Upper lobe of left lung (tissue), 6 donors: ENCODE results near the gene ZNF341. TPM values are rescaled to one million over a fixed set of nuclear protein-coding genes. Genes with fewer than 3 reads are reported as not detected.

Source experiments
- ATAC-seq, 2 donors: fragments of 200-7000 bp; cut with Tn5 transposase; one replicate each; pipeline ENCODE4 v1.9.1; 2022; ENCODE audit warnings: mild to moderate bottlenecking in 2 of 2, moderate library complexity in 2 of 2; ENCODE audit not compliant: low FRiP score in 2 of 2
- DNase-seq, 2 donors: peaks; one replicate each; pipeline ENCODE4 v3.0.0-alpha.2; 2019 to 2020
- H3K27ac ChIP-seq, 4 donors: fragments of 200-600 bp; sonication (generic); one replicate each; pipeline ENCODE4 v1.5.1; 2016 to 2019
- H3K27me3 ChIP-seq, 4 donors: fragments of 200-600 bp; sonication (generic); one replicate each; pipeline ENCODE4 v1.5.1; 2017 to 2019
- H3K36me3 ChIP-seq, 4 donors: fragments of 200-600 bp; sonication (generic); one replicate each; pipeline ENCODE4 v1.5.1; 2016 to 2019
- H3K4me1 ChIP-seq, 4 donors: fragments of 200-600 bp; sonication (generic); one replicate each; pipeline ENCODE4 v1.5.1; 2018 to 2019
- H3K4me3 ChIP-seq, 4 donors: fragments of 200-600 bp; sonication (generic); one replicate each; pipeline ENCODE4 v1.5.1; 2017 to 2019; ENCODE audit warnings: mild to moderate bottlenecking in 2 of 4, moderate library complexity in 1 of 4
- H3K9me3 ChIP-seq, 4 donors: fragments of 200-600 bp; sonication (generic); one replicate each; pipeline ENCODE4 v1.5.1; 2018 to 2019
- EP300 ChIP-seq, 4 donors: sonication (generic); formaldehyde crosslinking; IDR thresholded peaks; one replicate each; pipeline ENCODE4 v1.5.1; 2017; ENCODE audit warnings: antibody characterized with exemption in 4 of 4, control low read depth in 2 of 4
- POLR2A ChIP-seq, 4 donors: fragments of 450-650 bp; IDR thresholded peaks; one replicate each; pipeline ENCODE4 v1.5.1; 2016 to 2017; ENCODE audit warnings: antibody characterized with exemption in 4 of 4, mild to moderate bottlenecking in 2 of 4
- POLR2AphosphoS5 ChIP-seq, 2 donors: sonication (generic); formaldehyde crosslinking; IDR thresholded peaks; one replicate each; pipeline ENCODE4 v1.5.1; 2017; ENCODE audit warnings: antibody characterized with exemption in 2 of 2
- WGBS, 2 donors: methylation state at CpG; one replicate each; pipeline ENCODE4 v1.1.5; 2017 to 2018; 5-methylcytosine and 5-hydroxymethylcytosine counted together
- total RNA-seq, 6 donors: library from RNA; depleted of rRNA in 4 of 6; stranded (reverse); fragments of >200 nt in 4 of 6; gene quantifications; one replicate each; pipeline versions ENCODE4 v1.1.0 to v1.2.1, GENCODE V29; 2016 to 2021
- TF ChIP-seq, protein P1 (sequence below), 6 experiments: fragments of 450-650 bp in 4 of 6; fragments of 200-600 bp in 2 of 6; sonication (generic) in 2 of 6; IDR thresholded peaks; one replicate each; pipeline ENCODE4 v1.5.1; 2016 to 2019; ENCODE audit warnings: antibody characterized with exemption in 6 of 6
- donor health status: DM: no; HTN: no; CAD: no; lungs with moderate emphysema.
- donor health status: DM: no; HTN: yes; CAD: no; lungs with severe emphysema.

The ZNF341 gene
- total RNA-seq, 6 donors from 2014 or later = 2.0 to 17.8 (median 5.0) TPM

DNA sequence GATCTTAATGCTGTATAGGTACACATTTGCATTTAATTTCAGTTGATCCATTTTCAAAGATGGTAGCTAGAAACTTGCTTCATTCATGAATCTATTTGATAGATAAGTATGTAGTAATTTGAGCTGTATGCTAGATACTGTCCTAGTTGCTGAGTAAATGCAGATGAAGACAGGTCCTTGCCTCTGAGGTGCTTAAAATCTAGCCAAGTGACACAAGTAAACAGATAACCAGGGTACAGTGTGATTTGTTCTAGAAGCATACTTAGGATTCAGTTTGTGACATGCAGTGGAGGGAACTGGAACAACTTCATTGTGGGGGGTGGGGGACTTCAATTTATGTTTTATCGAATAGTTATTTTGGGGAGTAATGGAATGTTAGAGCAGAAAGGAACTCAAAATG, 88.6 kb downstream of the ZNF341 start:
- TF ChIP-seq EP300 (IDR thresholded peaks at IDR 0.05) (no peak), POLR2A (IDR thresholded peaks at IDR 0.05) (no peak), POLR2AphosphoS5 (IDR thresholded peaks at IDR 0.05) (no peak)
- TF ChIP-seq, protein P1, sequence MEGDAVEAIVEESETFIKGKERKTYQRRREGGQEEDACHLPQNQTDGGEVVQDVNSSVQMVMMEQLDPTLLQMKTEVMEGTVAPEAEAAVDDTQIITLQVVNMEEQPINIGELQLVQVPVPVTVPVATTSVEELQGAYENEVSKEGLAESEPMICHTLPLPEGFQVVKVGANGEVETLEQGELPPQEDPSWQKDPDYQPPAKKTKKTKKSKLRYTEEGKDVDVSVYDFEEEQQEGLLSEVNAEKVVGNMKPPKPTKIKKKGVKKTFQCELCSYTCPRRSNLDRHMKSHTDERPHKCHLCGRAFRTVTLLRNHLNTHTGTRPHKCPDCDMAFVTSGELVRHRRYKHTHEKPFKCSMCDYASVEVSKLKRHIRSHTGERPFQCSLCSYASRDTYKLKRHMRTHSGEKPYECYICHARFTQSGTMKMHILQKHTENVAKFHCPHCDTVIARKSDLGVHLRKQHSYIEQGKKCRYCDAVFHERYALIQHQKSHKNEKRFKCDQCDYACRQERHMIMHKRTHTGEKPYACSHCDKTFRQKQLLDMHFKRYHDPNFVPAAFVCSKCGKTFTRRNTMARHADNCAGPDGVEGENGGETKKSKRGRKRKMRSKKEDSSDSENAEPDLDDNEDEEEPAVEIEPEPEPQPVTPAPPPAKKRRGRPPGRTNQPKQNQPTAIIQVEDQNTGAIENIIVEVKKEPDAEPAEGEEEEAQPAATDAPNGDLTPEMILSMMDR (IDR thresholded peaks at IDR 0.05) = no peak
- no peak overlapping the region for H3K27ac ChIP-seq
- ATAC-seq (no peak), DNase-seq (no peak)
- no peaks in the 10 kb centered on the region for H3K27me3 ChIP-seq
- H3K36me3 ChIP-seq = peaks cover 0 to 4% (median 1%) of the 10 kb centered on the region in 4 donors
- H3K9me3 ChIP-seq = no peaks in the 10 kb centered on the region
- 78 to 85% methylated on average over 1 of the region's 1 CpG for WGBS, 2 donors
- H3K4me1 ChIP-seq = peaks cover 13 to 55% (median 33%) of the 10 kb centered on the region in 4 donors
- H3K4me3 ChIP-seq = no peak overlapping the region

DNA sequence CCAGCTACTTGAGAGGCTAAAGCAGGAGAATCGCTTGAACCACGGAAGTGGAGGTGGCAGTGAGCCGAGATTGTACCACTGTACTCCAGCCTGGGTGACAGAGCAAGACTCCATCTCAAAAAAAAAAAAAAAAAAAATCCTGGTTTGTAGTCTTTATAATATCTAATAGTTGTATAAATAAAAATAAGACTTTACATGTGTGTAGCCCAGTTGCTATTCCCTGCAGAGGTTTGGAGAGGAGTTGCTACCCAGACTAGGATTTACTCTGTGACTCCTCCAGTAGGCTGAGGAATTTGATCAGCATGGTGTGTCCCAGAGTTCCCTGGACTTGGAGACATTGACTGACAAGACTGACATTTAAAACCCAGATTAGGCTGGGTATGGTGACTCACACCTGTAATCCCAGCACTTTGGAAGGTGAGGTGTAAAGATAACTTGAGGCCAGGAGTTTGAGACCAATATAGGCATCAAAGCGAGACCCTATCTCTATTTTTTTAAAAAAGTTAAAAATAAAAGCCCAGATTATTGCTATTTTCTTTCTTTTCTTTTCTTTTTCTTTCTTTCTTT, 89.6 kb downstream of the ZNF341 start:
- no peak for TF ChIP-seq EP300 (IDR thresholded peaks at IDR 0.05)
- no peak for TF ChIP-seq POLR2A (IDR thresholded peaks at IDR 0.05)
- TF ChIP-seq, protein P1 (IDR thresholded peaks at IDR 0.05) = no peak
- TF ChIP-seq POLR2AphosphoS5 (IDR thresholded peaks at IDR 0.05) = no peak
- ATAC-seq (no peak), DNase-seq (no peak)
- Histone ChIP-seq H3K36me3 (peaks cover 0 to 4% (median 1%) of the 10 kb centered on the region in 4 donors), H3K9me3 (no peaks in the 10 kb centered on the region), H3K27ac (no peak overlapping the region), H3K4me3 (no peak overlapping the region), H3K4me1 (peaks cover 23 to 60% (median 43%) of the 10 kb centered on the region in 4 donors), H3K27me3 (no peaks in the 10 kb centered on the region)
- WGBS, 2 donors = 28 to 46% methylated on average over 4 of the region's 4 CpGs

DNA sequence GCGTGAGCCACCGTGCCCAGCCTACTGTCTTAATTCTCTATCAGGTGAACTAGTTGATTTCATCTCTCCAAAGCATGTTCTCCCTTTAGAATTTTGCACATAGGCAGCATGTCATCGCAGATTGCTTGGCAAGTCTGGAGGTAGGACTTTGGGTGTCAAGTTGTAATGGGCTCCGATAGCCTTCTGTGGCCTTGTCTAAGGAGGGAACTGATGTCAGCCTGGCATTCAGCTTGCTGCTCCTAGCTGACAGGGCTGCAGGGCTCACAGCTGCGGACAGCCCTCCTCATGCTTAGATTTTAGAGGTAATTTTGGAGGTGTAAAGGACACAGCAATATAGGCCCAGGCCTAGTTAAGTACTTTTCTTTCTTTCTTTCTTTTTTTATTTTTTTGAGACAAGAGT, 90.6 kb downstream of the ZNF341 start:
- Histone ChIP-seq H3K4me3 (no peak overlapping the region), H3K4me1 (peaks cover 29 to 60% (median 50%) of the 10 kb centered on the region in 4 donors), H3K27me3 (no peaks in the 10 kb centered on the region), H3K9me3 (no peaks in the 10 kb centered on the region), H3K36me3 (peaks cover 0 to 4% (median 1%) of the 10 kb centered on the region in 4 donors), H3K27ac (no peak overlapping the region)
- DNase-seq (no peak), ATAC-seq (no peak)
- TF ChIP-seq POLR2AphosphoS5 (IDR thresholded peaks at IDR 0.05) = no peak
- TF ChIP-seq, protein P1 (IDR thresholded peaks at IDR 0.05) = no peak
- no peak for TF ChIP-seq POLR2A (IDR thresholded peaks at IDR 0.05)
- no peak for TF ChIP-seq EP300 (IDR thresholded peaks at IDR 0.05)
- WGBS, 2 donors = 96 to 100% methylated on average over 5 of the region's 5 CpGs

DNA sequence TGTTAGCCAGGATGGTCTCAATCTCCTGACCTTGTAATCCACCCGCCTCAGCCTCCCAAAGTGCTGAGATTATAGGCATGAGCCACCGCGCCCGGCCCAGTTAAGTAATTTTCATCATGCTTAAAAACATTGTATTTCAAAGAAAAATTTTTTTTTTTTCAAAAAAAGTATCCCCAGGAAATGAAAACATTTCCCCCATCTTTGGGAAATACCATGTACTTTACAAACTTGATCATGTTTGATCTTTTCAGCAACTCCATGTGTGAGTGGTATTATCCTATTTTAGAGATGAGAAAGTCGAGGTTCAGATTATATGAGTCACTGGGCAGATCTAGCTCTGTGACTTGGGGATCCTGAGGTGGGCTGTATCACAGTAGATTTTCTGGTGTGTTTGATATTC, 91.2 kb downstream of the ZNF341 start:
- Histone ChIP-seq H3K4me1 (peaks cover 34 to 62% (median 51%) of the 10 kb centered on the region in 4 donors), H3K9me3 (no peaks in the 10 kb centered on the region), H3K27ac (no peak overlapping the region), H3K27me3 (no peaks in the 10 kb centered on the region), H3K4me3 (no peak overlapping the region), H3K36me3 (peaks cover 0 to 4% (median 1%) of the 10 kb centered on the region in 4 donors)
- 96 to 97% methylated on average over 5 of the region's 5 CpGs for WGBS, 2 donors
- no peak for TF ChIP-seq EP300 (IDR thresholded peaks at IDR 0.05)
- no peak for DNase-seq
- ATAC-seq = no peak

DNA sequence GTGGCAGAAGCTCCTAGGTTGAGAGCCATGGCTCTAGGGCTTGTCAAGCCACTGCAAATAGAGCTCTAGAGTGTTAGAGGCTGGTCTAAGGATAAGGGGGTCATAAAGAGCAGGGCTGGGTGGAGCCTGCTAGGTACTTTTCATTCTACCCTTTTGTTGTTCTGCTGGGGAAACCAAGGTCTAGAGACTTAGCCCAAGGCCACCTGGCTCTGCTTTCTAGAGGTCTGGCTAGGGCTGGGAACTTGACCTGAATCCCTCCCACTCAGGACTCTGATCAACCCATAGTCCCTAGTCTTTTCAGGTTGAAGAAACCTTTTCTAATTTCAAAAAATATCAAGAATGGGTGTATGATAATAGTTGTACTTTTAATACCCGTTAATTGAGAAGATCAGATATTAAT, 93.1 kb downstream of the ZNF341 start:
- Histone ChIP-seq H3K27ac (no peak overlapping the region), H3K4me3 (no peak overlapping the region), H3K9me3 (no peaks in the 10 kb centered on the region), H3K27me3 (no peaks in the 10 kb centered on the region), H3K4me1 (peaks cover 45 to 72% (median 60%) of the 10 kb centered on the region in 4 donors), H3K36me3 (peaks cover 0 to 3% (median 0%) of the 10 kb centered on the region in 4 donors)
- no peak for ATAC-seq
- no peak for DNase-seq
- 96 to 97% methylated on average over 1 of the region's 1 CpG for WGBS, 2 donors
- TF ChIP-seq, protein P1 (IDR thresholded peaks at IDR 0.05) = no peak
- TF ChIP-seq POLR2A (IDR thresholded peaks at IDR 0.05) (no peak), EP300 (IDR thresholded peaks at IDR 0.05) (no peak), POLR2AphosphoS5 (IDR thresholded peaks at IDR 0.05) (no peak)
